AG09319 (cell line): ENCODE measurements around the gene RELN.

Source experiments
- DNase-seq: peaks from one replicate; pipeline ENCODE4 v3.0.0-alpha.2; 2010; ENCODE audit warnings: low read depth; ENCODE audit errors: extremely low read depth
- TF ChIP-seq, protein P1 (sequence below): IDR thresholded peaks from 2 replicates; pipeline ENCODE4 v1.5.1; 2011; ENCODE audit warnings: low read depth, mild to moderate bottlenecking, inconsistent platforms, low read length, moderate library complexity

RELN gene

DNA sequence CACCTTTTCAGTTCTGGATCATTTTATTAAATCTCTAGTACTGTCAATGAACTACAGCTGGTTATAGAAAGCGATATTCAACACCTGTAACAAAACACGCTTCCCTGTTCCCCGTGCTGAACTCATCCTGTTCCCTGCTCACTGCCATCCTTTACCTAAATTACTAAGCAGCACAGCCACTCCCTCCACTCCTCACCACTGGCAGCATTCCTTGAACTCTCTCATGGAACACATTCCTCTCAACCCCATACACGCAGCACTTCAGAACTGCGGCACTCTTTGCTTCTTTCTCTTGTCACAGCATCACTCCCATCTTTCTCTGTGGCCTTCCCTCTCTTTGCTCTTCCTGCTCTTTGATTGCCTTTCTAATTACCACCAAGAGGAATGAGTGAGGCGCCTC, 27.4 kb downstream of the RELN start:
- TF ChIP-seq, protein P1, sequence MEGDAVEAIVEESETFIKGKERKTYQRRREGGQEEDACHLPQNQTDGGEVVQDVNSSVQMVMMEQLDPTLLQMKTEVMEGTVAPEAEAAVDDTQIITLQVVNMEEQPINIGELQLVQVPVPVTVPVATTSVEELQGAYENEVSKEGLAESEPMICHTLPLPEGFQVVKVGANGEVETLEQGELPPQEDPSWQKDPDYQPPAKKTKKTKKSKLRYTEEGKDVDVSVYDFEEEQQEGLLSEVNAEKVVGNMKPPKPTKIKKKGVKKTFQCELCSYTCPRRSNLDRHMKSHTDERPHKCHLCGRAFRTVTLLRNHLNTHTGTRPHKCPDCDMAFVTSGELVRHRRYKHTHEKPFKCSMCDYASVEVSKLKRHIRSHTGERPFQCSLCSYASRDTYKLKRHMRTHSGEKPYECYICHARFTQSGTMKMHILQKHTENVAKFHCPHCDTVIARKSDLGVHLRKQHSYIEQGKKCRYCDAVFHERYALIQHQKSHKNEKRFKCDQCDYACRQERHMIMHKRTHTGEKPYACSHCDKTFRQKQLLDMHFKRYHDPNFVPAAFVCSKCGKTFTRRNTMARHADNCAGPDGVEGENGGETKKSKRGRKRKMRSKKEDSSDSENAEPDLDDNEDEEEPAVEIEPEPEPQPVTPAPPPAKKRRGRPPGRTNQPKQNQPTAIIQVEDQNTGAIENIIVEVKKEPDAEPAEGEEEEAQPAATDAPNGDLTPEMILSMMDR: no peak
- DNase-seq: no peak

DNA sequence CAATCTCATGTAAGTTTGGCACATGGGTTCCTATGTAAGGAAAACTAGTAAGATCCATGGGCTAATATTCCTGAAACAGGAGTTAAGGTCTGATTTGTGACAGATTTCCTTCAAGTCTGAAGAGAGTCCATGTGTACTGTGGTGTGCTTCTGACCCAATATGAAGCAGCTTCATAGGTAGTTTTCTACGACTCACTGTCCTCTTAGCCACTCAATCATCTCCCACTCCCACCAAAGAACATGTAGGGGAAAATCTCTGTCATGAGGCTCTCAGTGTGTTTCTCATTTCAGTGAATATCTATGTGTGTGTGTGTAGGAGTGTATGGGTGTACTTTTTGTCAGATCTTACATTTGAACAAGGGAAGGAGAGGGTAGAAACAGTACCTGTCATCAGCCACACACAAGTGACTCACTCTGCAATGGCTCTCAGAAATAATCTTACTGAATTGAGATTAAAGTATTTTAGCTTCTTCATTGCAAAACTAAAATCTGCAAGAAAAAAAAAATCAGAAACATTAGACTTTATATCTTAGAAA, 31.1 kb downstream of the RELN start:
- DNase-seq: no peak
- TF ChIP-seq, protein P1: no peak

DNA sequence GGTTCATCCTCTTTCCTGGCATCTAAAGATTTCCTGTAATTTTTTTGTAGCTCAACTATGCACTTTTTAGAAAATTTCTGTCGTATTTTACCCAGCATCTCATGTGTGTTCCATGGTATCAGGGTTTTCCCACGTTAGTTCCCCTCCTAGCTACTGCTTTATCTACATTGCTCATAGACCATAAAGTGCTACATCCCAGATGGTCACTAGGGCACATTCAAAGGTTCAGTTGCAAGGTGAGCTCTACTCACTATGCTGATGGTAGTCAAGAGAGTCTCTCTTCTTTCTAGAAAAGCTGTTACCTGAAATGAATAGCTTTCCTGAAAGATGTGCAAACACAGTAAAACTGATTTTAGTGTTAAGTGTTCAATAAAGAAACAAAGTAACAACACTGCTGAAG, 33.5 kb downstream of the RELN start:
- no peak for DNase-seq
- TF ChIP-seq, protein P1: no peak

DNA sequence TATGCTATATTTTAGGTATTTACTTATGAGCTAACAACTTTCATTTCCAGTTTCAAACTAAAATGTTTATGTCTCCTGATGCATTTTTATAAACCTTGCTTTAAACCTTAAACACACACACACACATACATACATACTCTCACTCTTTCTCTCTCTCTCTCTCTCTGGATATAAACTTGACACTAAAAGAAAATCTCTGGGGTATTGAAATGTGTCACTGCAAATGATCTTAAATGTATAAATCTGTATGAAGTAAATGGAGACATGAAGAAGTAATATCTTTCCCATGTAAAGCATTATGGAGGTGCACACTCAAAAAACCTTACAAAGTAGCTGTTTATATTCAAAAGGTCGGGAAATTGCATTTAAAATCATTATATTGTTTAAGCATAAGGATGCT, 37.0 kb downstream of the RELN start:
- TF ChIP-seq, protein P1: no peak
- no peak for DNase-seq

DNA sequence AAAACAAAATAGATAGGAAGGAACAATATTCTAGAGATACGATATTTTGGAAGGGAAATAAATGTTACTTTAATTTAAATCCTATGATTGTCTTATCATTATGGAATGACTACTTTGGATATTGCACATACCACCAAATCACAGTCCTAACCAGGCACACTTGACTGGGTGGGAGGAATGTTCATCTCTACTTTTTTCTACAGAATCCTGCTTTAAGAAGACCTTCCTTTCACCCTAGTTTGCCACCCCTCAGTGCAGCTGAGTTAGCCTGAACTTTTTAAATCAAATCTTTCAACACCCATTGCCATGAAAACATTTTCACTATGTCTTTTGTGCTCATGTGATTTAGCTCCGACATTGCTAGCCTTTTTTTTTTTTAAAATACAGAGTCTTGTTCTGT, 38.1 kb downstream of the RELN start:
- DNase-seq: peak; percentile 11

DNA sequence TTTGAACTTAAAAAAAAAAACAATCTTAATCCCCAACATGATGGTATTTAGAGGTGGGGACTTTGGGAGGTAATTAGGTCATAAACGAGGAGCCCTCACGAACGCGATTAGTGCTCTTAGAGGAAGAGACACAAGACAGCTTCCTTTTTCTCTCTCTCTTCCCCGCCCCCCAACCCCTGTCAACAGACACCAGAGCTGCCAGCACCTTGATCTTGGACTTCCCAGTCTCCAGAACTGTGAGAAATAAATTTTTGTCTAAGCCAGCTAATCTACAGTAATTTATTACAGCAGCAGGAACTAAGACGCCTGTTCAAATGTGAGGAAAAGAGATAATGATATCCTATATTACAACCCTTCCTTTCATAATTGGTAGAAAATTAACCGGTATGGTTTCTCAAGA, 40.1 kb downstream of the RELN start:
- TF ChIP-seq, protein P1: no peak
- DNase-seq: no peak

More for the DNA sequence above, 38.1 kb downstream of the RELN start:
- TF ChIP-seq, protein P1: no peak

DNA sequence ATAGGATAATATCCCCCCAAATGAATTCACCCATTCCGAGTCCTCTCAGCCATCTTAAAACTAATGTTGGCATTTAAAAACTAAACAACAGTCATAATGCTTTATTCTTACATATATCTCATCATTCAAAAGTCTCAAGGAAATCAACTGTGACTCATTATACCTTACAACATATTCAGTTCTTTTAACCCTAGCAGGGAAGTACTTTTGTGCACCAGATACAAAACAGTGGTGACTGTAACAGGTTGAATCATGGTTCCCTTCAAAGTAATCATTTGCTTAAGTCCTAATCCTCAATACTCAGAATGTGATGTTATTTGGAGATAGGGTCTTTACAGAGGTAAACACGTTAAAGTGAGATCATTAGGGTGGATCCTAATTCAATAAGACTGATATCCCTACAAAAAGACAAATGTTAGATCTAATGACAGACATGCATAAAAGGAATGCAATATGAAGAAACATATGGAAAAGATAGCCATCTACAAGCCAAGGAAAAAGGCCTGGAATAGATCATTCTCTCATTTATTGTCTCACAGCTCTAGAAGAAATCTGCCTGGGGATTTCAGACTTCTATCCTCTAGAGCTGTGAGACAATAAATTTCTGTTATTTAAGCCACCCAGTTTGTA, 42.3 kb downstream of the RELN start:
- TF ChIP-seq, protein P1: no peak
- DNase-seq: no peak
